K562 (cell line): Measurements from ENCODE around the gene GORASP1. TPM values are rescaled to one million over a fixed set of nuclear protein-coding genes. Genes with fewer than 3 reads are reported as not detected.

ENCODE experiments used
- ARHGAP35 ChIP-seq: fragments of 450-650 bp; IDR thresholded peaks from 2 replicates; pipeline ENCODE4 v1.6.1; 2018; ENCODE audit not compliant: partially characterized antibody
- CC2D1A ChIP-seq: fragments of 450-650 bp; IDR thresholded peaks from 2 replicates; pipeline ENCODE4 v1.6.1; 2017; ENCODE audit warnings: mild to moderate bottlenecking
- GTF3C2 ChIP-seq: IDR thresholded peaks from 3 replicates; pipeline ENCODE4 v1.6.1; 2011; ENCODE audit warnings: borderline replicate concordance, mild to moderate bottlenecking, moderate library complexity; ENCODE audit not compliant: insufficient read length; ENCODE audit errors: extremely low read depth
- IRF9 ChIP-seq: fragments of 450-650 bp; IDR thresholded peaks from 2 replicates; pipeline ENCODE4 v1.6.1; 2016; ENCODE audit warnings: missing biosample characterization, missing genetic modification characterization
- MEIS2 ChIP-seq: fragments of 450-650 bp; IDR thresholded peaks from 2 replicates; pipeline ENCODE4 v1.6.1; 2014; ENCODE audit warnings: mild to moderate bottlenecking; ENCODE audit not compliant: partially characterized antibody
- NBN ChIP-seq: fragments of 450-650 bp; IDR thresholded peaks from 2 replicates; pipeline ENCODE4 v1.6.1; 2016; ENCODE audit warnings: low read depth, mild to moderate bottlenecking
- SAFB ChIP-seq: fragments of 200-400 bp; formaldehyde crosslinking; IDR thresholded peaks from 2 replicates; pipeline ENCODE4 v1.6.1; 2017; ENCODE audit warnings: low read depth, low read length, borderline replicate concordance
- TAF1 ChIP-seq: IDR thresholded peaks from 2 replicates; pipeline ENCODE4 v1.6.1; 2011; ENCODE audit warnings: mild to moderate bottlenecking, low read length, moderate library complexity; ENCODE audit not compliant: insufficient read depth, control insufficient read depth, severe bottlenecking; ENCODE audit errors: extremely low read depth
- TAF9B ChIP-seq: fragments of 450-650 bp; IDR thresholded peaks from 2 replicates; pipeline ENCODE4 v1.6.1; 2018; ENCODE audit warnings: mild to moderate bottlenecking; ENCODE audit not compliant: partially characterized antibody
- TARDBP ChIP-seq: fragments of 450-650 bp; IDR thresholded peaks from 2 replicates; pipeline ENCODE4 v1.6.1; 2016
- THRA ChIP-seq: fragments of 450-650 bp; IDR thresholded peaks from 2 replicates; pipeline ENCODE4 v1.6.1; 2017; ENCODE audit warnings: mild to moderate bottlenecking, moderate library complexity
- ZMIZ1 ChIP-seq, 2 experiments: fragments of 150-350 bp in 1 of 2; IDR thresholded peaks; 2 replicates each; pipeline ENCODE4 v1.6.1; 2012 to 2016; ENCODE audit warnings: low read depth in 2 of 2, low read length in 2 of 2, mild to moderate bottlenecking in 1 of 2, moderate library complexity in 1 of 2
- ZNF324 ChIP-seq: fragments of 250-450 bp; sonication (Bioruptor Pico); IDR thresholded peaks from 2 replicates; pipeline ENCODE4 v1.4.0; 2020; ENCODE audit warnings: mild to moderate bottlenecking
- ZNF511 ChIP-seq: sonication (generic); formaldehyde crosslinking; IDR thresholded peaks from 2 replicates; pipeline ENCODE4 v1.8.0; 2022; ENCODE audit warnings: mild to moderate bottlenecking, missing genetic modification reagents
- ZNF695 ChIP-seq: fragments of 450-650 bp; formaldehyde crosslinking; IDR thresholded peaks from 2 replicates; pipeline ENCODE4 v1.4.0; 2020; ENCODE audit warnings: mild to moderate bottlenecking, moderate library complexity
- ZNF766 ChIP-seq: fragments of 200-800 bp; sonication (Bioruptor generic); conservative IDR thresholded peaks from 2 replicates; pipeline ENCODE4 v1.6.1; 2016; ENCODE audit warnings: missing genetic modification characterization, missing compliant biosample characterization
- polyA plus RNA-seq, 8 experiments: library from polyadenylated mRNA; depleted of rRNA in 4 of 8; stranded (reverse) in 5 of 8; unstranded in 3 of 8; fragments of >200 nt; fragmentation: Nextera tagmentation in 2 of 8; fragmentation: Illumina TruSeq in 1 of 8; extraction: Ambion mirVana in 2 of 8; extraction: Trizol in 1 of 8; gene quantifications; 2 replicates each; pipeline versions ENCODE4 v1.2.1 to v1.2.3, GENCODE V29; 2011 to 2014; ENCODE audit warnings: inconsistent platforms in 1 of 8, missing spikeins in 1 of 8
- total RNA-seq, 7 experiments: library from RNA; depleted of rRNA in 6 of 7; stranded (reverse); fragments of >200 nt in 6 of 7; fragmentation: Illumina TruSeq in 2 of 7; extraction: Trizol in 2 of 7; gene quantifications; 2 replicates each; pipeline versions ENCODE4 v1.2.1 to v1.2.3, GENCODE V29; 2011 to 2021; ENCODE audit warnings: low replicate concordance in 1 of 7

The GORASP1 gene
- total and polyA plus RNA-seq, 9 of the 15 experiments (the other 6 are each of a cell fraction or from before 2014, with no cell fraction given), result 8.4 to 87.9 (median 67.6) TPM

GRCh38 chr3:39107388-39108199 lies at the start of gene GORASP1, which contains the start of gene TTC21A (continued):
- TF ChIP-seq MEIS2 (no peak), IRF9 (tag) (no peak), SAFB (no peak), TAF9B (no peak), GTF3C2 (no peak), NBN (no peak), TAF1 (peak; percentile 51), ZNF324 (CRISPR knock-in tag) (no peak), ZNF766 (no peak), TARDBP (peak; percentile 49; the same call in 1 of the 2 replicates), ZNF695 (CRISPR knock-in tag) (0 out of 2 replicates have a peak, but pooled peaks have one; percentile 52), THRA (no peak), ZNF511 (CRISPR knock-in tag) (peak; percentile 46; the same call in 1 of the 2 replicates), ARHGAP35 (no peak), CC2D1A (no peak), ZMIZ1 (IDR thresholded peaks at IDR 0.05; ENCODE audit: low read depth in 2 of 2, low read length in 2 of 2) (peak in 1 of 2 experiments; percentile 92; a peak in 2 of 4 replicates)
